Naive thymus-derived CD4-positive, alpha-beta T cell (primary cell): Measurements from ENCODE around the gene TFE3. TPM values are rescaled to one million over a fixed set of nuclear protein-coding genes. Genes with fewer than 3 reads are reported as not detected.
"Not testable (repeated sequence)": the region's sequence is repeated elsewhere in the genome, so short reads cannot be mapped to it uniquely, and the experiment has no call there.

Experiments
- ATAC-seq: fragments of 150-1000 bp; cut with Tn5 transposase; 2 replicates; pipeline ENCODE4 v1.10.0; 2021; ENCODE audit warnings: mild to moderate bottlenecking, moderate library complexity
- CTCF ChIA-PET: fragments of 350-600 bp; sonication (Branson Sonifier 250); formaldehyde crosslinking; loops from one replicate; lab custom pipeline; 2021; ENCODE audit warnings: antibody characterized with exemption; lab: Charles Lee
- POLR2A ChIA-PET: fragments of 350-600 bp; sonication (Branson Sonifier 250); formaldehyde crosslinking; loops from one replicate; lab custom pipeline; 2021; ENCODE audit warnings: antibody characterized with exemption, inconsistent platforms; lab: Charles Lee
- DNase-seq, 9 donors: peaks; one replicate each; pipeline versions ENCODE4 v3.0.0 to v3.0.0-alpha.2; 2020 to 2022; ENCODE audit warnings: mixed read lengths in 1 of 9
- H3K27ac ChIP-seq: one replicate; pipeline ENCODE4 v1.7.0; 2013; ENCODE audit warnings: mild to moderate bottlenecking, low read depth, low read length, moderate library complexity
- H3K27me3 ChIP-seq, 2 donors: one replicate each; pipeline ENCODE4 v1.7.0; 2013; ENCODE audit warnings: low read length in 2 of 2, mild to moderate bottlenecking in 2 of 2, moderate library complexity in 2 of 2; ENCODE audit not compliant: control insufficient read depth in 2 of 2, insufficient read depth in 2 of 2
- H3K36me3 ChIP-seq, 3 experiments: 1 replicate in 2 of 3; 2 replicates in 1 of 3; pipeline ENCODE4 v1.7.0; 2013; ENCODE audit warnings: low read length in 3 of 3, mild to moderate bottlenecking in 3 of 3, moderate library complexity in 1 of 3; ENCODE audit not compliant: insufficient read depth in 3 of 3, control insufficient read depth in 2 of 3
- H3K4me1 ChIP-seq, 2 donors: one replicate each; pipeline ENCODE4 v1.7.0; 2013; ENCODE audit warnings: low read length in 2 of 2, mild to moderate bottlenecking in 2 of 2, moderate library complexity in 1 of 2; ENCODE audit not compliant: control insufficient read depth in 2 of 2, insufficient read depth in 2 of 2
- H3K4me3 ChIP-seq: 2 replicates; pipeline ENCODE4 v1.7.0; 2013; ENCODE audit warnings: mild to moderate bottlenecking, low read length
- H3K9me3 ChIP-seq, 3 experiments: 1 replicate in 2 of 3; 2 replicates in 1 of 3; pipeline ENCODE4 v1.7.0; 2013; ENCODE audit warnings: low read length in 3 of 3; ENCODE audit not compliant: control insufficient read depth in 2 of 3
- H3K27ac Mint-ChIP-seq, 9 donors: one replicate each; pipeline ENCODE4 v1.8.0; 2020 to 2022; ENCODE audit warnings: mixed read lengths in 9 of 9, mild to moderate bottlenecking in 8 of 9, moderate library complexity in 5 of 9, inconsistent platforms in 2 of 9
- H3K27me3 Mint-ChIP-seq, 5 donors: one replicate each; pipeline ENCODE4 v1.8.0; 2021 to 2022; ENCODE audit warnings: mixed read lengths in 5 of 5, mild to moderate bottlenecking in 1 of 5
- H3K36me3 Mint-ChIP-seq, 5 donors: one replicate each; pipeline ENCODE4 v1.8.0; 2020 to 2022; ENCODE audit warnings: mixed read lengths in 5 of 5, mild to moderate bottlenecking in 3 of 5, inconsistent platforms in 1 of 5
- H3K4me1 Mint-ChIP-seq, 7 donors: one replicate each; pipeline ENCODE4 v1.8.0; 2020 to 2022; ENCODE audit warnings: mixed read lengths in 7 of 7, mild to moderate bottlenecking in 3 of 7, inconsistent platforms in 1 of 7
- H3K4me3 Mint-ChIP-seq, 10 donors: one replicate each; pipeline ENCODE4 v1.8.0; 2020 to 2022; ENCODE audit warnings: mild to moderate bottlenecking in 10 of 10, mixed read lengths in 10 of 10, moderate library complexity in 6 of 10, inconsistent platforms in 2 of 10
- H3K9me3 Mint-ChIP-seq, 11 donors: one replicate each; pipeline ENCODE4 v1.8.0; 2020 to 2022; ENCODE audit warnings: mixed read lengths in 11 of 11, mild to moderate bottlenecking in 4 of 11, inconsistent platforms in 1 of 11, moderate library complexity in 1 of 11
- intact Hi-C, 2 donors: fragments of 100-400 bp; cut with micrococcal nuclease; formaldehyde crosslinking; loops; one replicate each; pipeline ENCODE4 v1.15.1; 2023
- polyA plus RNA-seq, 2 donors: library from polyadenylated mRNA; unstranded; fragments of 300-500 nt; fragmentation: Illumina TruSeq; gene quantifications; one replicate each; pipeline ENCODE4 v1.2.3, GENCODE V29; 2021
- total RNA-seq, 6 experiments: library from RNA in 5 of 6; stranded (reverse) in 5 of 6; gene quantifications; 1 replicate in 5 of 6; 2 replicates in 1 of 6; pipeline ENCODE4 v1.2.3 and lab custom pipeline; 2021 to 2026

The TFE3 gene
- total and polyA plus RNA-seq, 7 experiments from 2014 or later, result 2.2 to 54.2 (median 30.1) TPM

- peaks cover 0 to 14% (median 8%) of the 10 kb centered on the region in 5 donors for H3K36me3 Mint-ChIP-seq
- no peak overlapping the region for H3K4me3 Mint-ChIP-seq
These were observed 53.7 kb downstream of the TFE3 start for GRCh38 chrX:48989483-48989882.

GRCh38 chrX:48983896-48984295 lies 59.3 kb downstream of the TFE3 start:
- intact Hi-C loops, result no loop called here
- Mint-ChIP-seq H3K9me3 (peaks cover 0 to 2% (median 0%) of the 10 kb centered on the region in 11 donors), H3K36me3 (peaks cover 0 to 27% (median 15%) of the 10 kb centered on the region in 5 donors), H3K4me3 (no peak overlapping the region), H3K27ac (peak overlapping the region in 1 of 9 donors; percentile 12), H3K4me1 (peaks cover 0 to 5% (median 0%) of the 10 kb centered on the region in 7 donors), H3K27me3 (no peaks in the 10 kb centered on the region)
- ATAC-seq (no peak), DNase-seq (no peak)
- Histone ChIP-seq H3K27me3 (no peaks in the 10 kb centered on the region), H3K27ac (no peak overlapping the region), H3K4me1 (no peaks in the 10 kb centered on the region), H3K9me3 (no peaks in the 10 kb centered on the region), H3K36me3 (peaks cover 0 to 52% (median 0%) of the 10 kb centered on the region in 3 experiments), H3K4me3 (no peak overlapping the region)
- ChIA-PET CTCF (no interaction called here), POLR2A (no interaction called here)

More at GRCh38 chrX:48989483-48989882, 53.7 kb downstream of the TFE3 start:
- Mint-ChIP-seq H3K27ac (peak overlapping the region in 2 of 9 donors; percentile 15 to 85), H3K9me3 (no peaks in the 10 kb centered on the region), H3K4me1 (peaks cover 0 to 3% (median 0%) of the 10 kb centered on the region in 7 donors), H3K27me3 (no peaks in the 10 kb centered on the region)
- intact Hi-C loops, result no loop called here
- no peak for ATAC-seq
- POLR2A ChIA-PET, result interaction anchor here (0.6 kb wide), 1 partner anchor 72 kb away, joined by 3 read pairs; no protein-coding TSS in a partner anchor
- no peaks in the 10 kb centered on the region for H3K9me3 ChIP-seq
- no peaks in the 10 kb centered on the region for H3K4me1 ChIP-seq
- H3K27ac ChIP-seq, result no peak overlapping the region
- no peaks in the 10 kb centered on the region for H3K27me3 ChIP-seq
- peaks cover 0 to 53% (median 3%) of the 10 kb centered on the region in 3 experiments for H3K36me3 ChIP-seq
- no peak for DNase-seq
- CTCF ChIA-PET, result interaction anchor here (1.4 kb wide), 1 partner anchor 341 kb away, joined by 3 read pairs; no protein-coding TSS in a partner anchor
- H3K4me3 ChIP-seq, result no peak overlapping the region

- Mint-ChIP-seq H3K27ac (peak overlapping the region in 1 of 9 donors; percentile 60), H3K4me3 (no peak overlapping the region), H3K4me1 (peaks cover 0 to 5% (median 0%) of the 10 kb centered on the region in 7 donors), H3K9me3 (peaks cover 0 to 2% (median 0%) of the 10 kb centered on the region in 11 donors), H3K36me3 (peaks cover 3 to 27% (median 15%) of the 10 kb centered on the region in 5 donors), H3K27me3 (no peaks in the 10 kb centered on the region)
- intact Hi-C loops, result no loop called here
- ChIA-PET POLR2A (no interaction called here), CTCF (no interaction called here)
- Histone ChIP-seq H3K36me3 (peaks cover 0 to 48% (median 0%) of the 10 kb centered on the region in 3 experiments), H3K4me1 (no peaks in the 10 kb centered on the region), H3K27ac (no peak overlapping the region), H3K9me3 (no peaks in the 10 kb centered on the region), H3K27me3 (no peaks in the 10 kb centered on the region), H3K4me3 (no peak overlapping the region)
- DNase-seq (no peak), ATAC-seq (no peak)
These were observed 60.1 kb downstream of the TFE3 start for GRCh38 chrX:48983081-48983480.

GRCh38 chrX:48981178-48981577 lies 62.0 kb downstream of the TFE3 start:
- intact Hi-C loops, result no loop called here
- ATAC-seq, result no peak
- no peak overlapping the region for H3K4me3 Mint-ChIP-seq
- peaks cover 0 to 55% (median 0%) of the 10 kb centered on the region in 3 experiments for H3K36me3 ChIP-seq
- H3K27me3 ChIP-seq, result no peaks in the 10 kb centered on the region
- no peak for DNase-seq
- H3K9me3 Mint-ChIP-seq, result peaks cover 0 to 2% (median 0%) of the 10 kb centered on the region in 11 donors
- peaks cover 0 to 5% (median 0%) of the 10 kb centered on the region in 7 donors for H3K4me1 Mint-ChIP-seq
- H3K27ac Mint-ChIP-seq, result no peak overlapping the region
- no peaks in the 10 kb centered on the region for H3K27me3 Mint-ChIP-seq
- peaks cover 6 to 27% (median 15%) of the 10 kb centered on the region in 5 donors for H3K36me3 Mint-ChIP-seq
- ChIA-PET CTCF (no interaction called here), POLR2A (no interaction called here)
- no peaks in the 10 kb centered on the region for H3K9me3 ChIP-seq
- H3K4me3 ChIP-seq, result no peak overlapping the region
- H3K4me1 ChIP-seq, result no peaks in the 10 kb centered on the region
- H3K27ac ChIP-seq, result no peak overlapping the region

GRCh38 chrX:48980341-48980740 lies 62.8 kb downstream of the TFE3 start:
- H3K27me3 ChIP-seq, intact Hi-C loops, H3K9me3 ChIP-seq, DNase-seq, H3K27me3 Mint-ChIP-seq, H3K4me1 ChIP-seq, H3K4me1 Mint-ChIP-seq, H3K4me3 Mint-ChIP-seq, CTCF ChIA-PET, ATAC-seq, H3K9me3 Mint-ChIP-seq, H3K27ac ChIP-seq, H3K4me3 ChIP-seq: not testable (repeated sequence)
- H3K36me3 ChIP-seq, result peaks cover 0 to 62% (median 0%) of the 10 kb centered on the region in 3 experiments
- peak overlapping the region in 1 of 9 donors; percentile 56 for H3K27ac Mint-ChIP-seq
- POLR2A ChIA-PET, result interaction anchor here (0.6 kb wide), 1 partner anchor 325 kb away, joined by 3 read pairs; no protein-coding TSS in a partner anchor
- peaks cover 6 to 28% (median 17%) of the 10 kb centered on the region in 5 donors for H3K36me3 Mint-ChIP-seq

Other genes starting within 250 kb of the TFE3 start
- gene HDAC6, start 241.3 kb downstream of the TFE3 start, total RNA-seq, result 100 to 1,000 TPM in 2 of 5 experiments, 10 to 100 TPM in 3; 84.3 to 135 (median 96.1) TPM
- 10 to 100 TPM; 13.3 to 20.1 TPM for gene HDAC6, start 241.3 kb downstream of the TFE3 start, polyA plus RNA-seq
- gene ERAS, start 216.8 kb downstream of the TFE3 start, total RNA-seq, result not detected
- gene ERAS, start 216.8 kb downstream of the TFE3 start, polyA plus RNA-seq, result not detected
- gene PCSK1N, start 207.7 kb downstream of the TFE3 start, total RNA-seq, result 10 to 100 TPM in 1 of 5 experiments, 1 to 10 TPM in 3, under 1 TPM in 1; 0.36 to 14.0 (median 3.5) TPM
- 1 to 10 TPM; 6.0 to 7.9 TPM for gene PCSK1N, start 207.7 kb downstream of the TFE3 start, polyA plus RNA-seq
- gene TIMM17B, start 145.6 kb downstream of the TFE3 start, total RNA-seq, result 10 to 100 TPM; 41.1 to 46.6 (median 44.2) TPM
- gene TIMM17B, start 145.6 kb downstream of the TFE3 start, polyA plus RNA-seq, result 10 to 100 TPM; 55.8 to 57.0 TPM
- gene PQBP1, start 145.4 kb downstream of the TFE3 start, total RNA-seq, result 10 to 100 TPM; 64.1 to 89.5 (median 74.6) TPM
- 100 to 1,000 TPM; 110 to 125 TPM for gene PQBP1, start 145.4 kb downstream of the TFE3 start, polyA plus RNA-seq
- gene SLC35A2, start 131.7 kb downstream of the TFE3 start, total RNA-seq, result 10 to 100 TPM; 13.9 to 36.7 (median 18.5) TPM
- gene SLC35A2, start 131.7 kb downstream of the TFE3 start, polyA plus RNA-seq, result 1 to 10 TPM; 6.7 to 8.1 TPM
- gene PIM2, start 124.3 kb downstream of the TFE3 start, total RNA-seq, result 100 to 1,000 TPM; 144 to 321 (median 276) TPM
- 100 to 1,000 TPM; 401 to 463 TPM for gene PIM2, start 124.3 kb downstream of the TFE3 start, polyA plus RNA-seq
- 10 to 100 TPM; 62.5 to 95.5 (median 90.4) TPM for gene OTUD5, start 85.8 kb downstream of the TFE3 start, total RNA-seq
- 10 to 100 TPM; 17.2 to 33.8 TPM for gene OTUD5, start 85.8 kb downstream of the TFE3 start, polyA plus RNA-seq
- gene KCND1, start 71.5 kb downstream of the TFE3 start, total RNA-seq, result 1 to 10 TPM; 1.4 to 5.8 (median 2.3) TPM
- under 1 TPM in 1 of 2 donors, not detected in 1; 0.07 TPM for gene KCND1, start 71.5 kb downstream of the TFE3 start, polyA plus RNA-seq
- 100 to 1,000 TPM; 103 to 108 (median 105) TPM for gene GRIPAP1, start 41.1 kb downstream of the TFE3 start, total RNA-seq
- gene GRIPAP1, start 41.1 kb downstream of the TFE3 start, polyA plus RNA-seq, result 10 to 100 TPM; 13.6 to 24.9 TPM
- gene CCDC120, start 15.6 kb upstream of the TFE3 start, total RNA-seq, result 10 to 100 TPM in 4 of 5 experiments, 1 to 10 TPM in 1; 7.6 to 15.1 (median 11.3) TPM
- 1 to 10 TPM; 1.3 to 1.6 TPM for gene CCDC120, start 15.6 kb upstream of the TFE3 start, polyA plus RNA-seq
- gene PRAF2, start 30.6 kb upstream of the TFE3 start, total RNA-seq, result 10 to 100 TPM; 15.9 to 28.3 (median 20.4) TPM
- 10 to 100 TPM; 46.1 to 56.4 TPM for gene PRAF2, start 30.6 kb upstream of the TFE3 start, polyA plus RNA-seq
- 100 to 1,000 TPM in 2 of 5 experiments, 10 to 100 TPM in 3; 51.4 to 115 (median 80.0) TPM for gene WDR45, start 36.5 kb upstream of the TFE3 start, total RNA-seq
- gene WDR45, start 36.5 kb upstream of the TFE3 start, polyA plus RNA-seq, result 10 to 100 TPM; 38.3 to 54.2 TPM
- gene GPKOW, start 80.4 kb upstream of the TFE3 start, total RNA-seq, result 10 to 100 TPM; 11.3 to 30.9 (median 18.9) TPM
- gene GPKOW, start 80.4 kb upstream of the TFE3 start, polyA plus RNA-seq, result 10 to 100 TPM; 30.7 to 42.4 TPM
- gene MAGIX, start 119.4 kb upstream of the TFE3 start, total RNA-seq, result 1 to 10 TPM; 1.5 to 2.6 (median 2.1) TPM
- 1 to 10 TPM in 1 of 2 donors, under 1 TPM in 1; 0.38 to 1.0 TPM for gene MAGIX, start 119.4 kb upstream of the TFE3 start, polyA plus RNA-seq
- gene PLP2, start 128.5 kb upstream of the TFE3 start, total RNA-seq, result 100 to 1,000 TPM in 1 of 5 experiments, 10 to 100 TPM in 4; 64.2 to 132 (median 90.5) TPM
- 100 to 1,000 TPM; 100 to 129 TPM for gene PLP2, start 128.5 kb upstream of the TFE3 start, polyA plus RNA-seq
- gene PRICKLE3, start 143.0 kb upstream of the TFE3 start, total RNA-seq, result 10 to 100 TPM in 1 of 5 experiments, 1 to 10 TPM in 4; 7.2 to 19.8 (median 9.2) TPM
- gene PRICKLE3, start 143.0 kb upstream of the TFE3 start, polyA plus RNA-seq, result 1 to 10 TPM; 1.4 to 4.2 TPM
- gene SYP, start 156.8 kb upstream of the TFE3 start, total RNA-seq, result 1 to 10 TPM in 3 of 5 experiments, under 1 TPM in 2; 0.35 to 2.2 (median 1.1) TPM
- gene SYP, start 156.8 kb upstream of the TFE3 start, polyA plus RNA-seq, result under 1 TPM; 0.26 to 0.53 TPM
- 1 to 10 TPM in 4 of 5 experiments, under 1 TPM in 1; 0.58 to 2.2 (median 1.3) TPM for gene CACNA1F, start 190.0 kb upstream of the TFE3 start, total RNA-seq
- under 1 TPM in 1 of 2 donors, not detected in 1; 0.12 TPM for gene CACNA1F, start 190.0 kb upstream of the TFE3 start, polyA plus RNA-seq
- gene CCDC22, start 192.1 kb upstream of the TFE3 start, total RNA-seq, result 10 to 100 TPM; 19.0 to 34.0 (median 27.6) TPM
- 10 to 100 TPM; 25.3 to 34.9 TPM for gene CCDC22, start 192.1 kb upstream of the TFE3 start, polyA plus RNA-seq
- 10 to 100 TPM in 1 of 5 experiments, 1 to 10 TPM in 2, under 1 TPM in 2; 0.50 to 25.3 (median 1.7) TPM for gene FOXP3, start 221.4 kb upstream of the TFE3 start, total RNA-seq
- gene FOXP3, start 221.4 kb upstream of the TFE3 start, polyA plus RNA-seq, result under 1 TPM; 0.35 to 0.41 TPM
- 10 to 100 TPM in 3 of 5 experiments, 1 to 10 TPM in 2; 8.9 to 16.3 (median 12.3) TPM for gene PPP1R3F, start 226.4 kb upstream of the TFE3 start, total RNA-seq
- 1 to 10 TPM; 9.1 to 9.5 TPM for gene PPP1R3F, start 226.4 kb upstream of the TFE3 start, polyA plus RNA-seq